ENCODE data around the gene LRP5. TPM values are rescaled to one million over a fixed set of nuclear protein-coding genes. Genes with fewer than 3 reads are reported as not detected.
A peak's percentile ranks its signal among the peaks of the same experiment; 100 is the strongest.

Gene LRP5
- total and polyA plus RNA-seq, 5 experiments from 2014 or later = 0.19 to 3.6 (median 1.4) TPM

DNA sequence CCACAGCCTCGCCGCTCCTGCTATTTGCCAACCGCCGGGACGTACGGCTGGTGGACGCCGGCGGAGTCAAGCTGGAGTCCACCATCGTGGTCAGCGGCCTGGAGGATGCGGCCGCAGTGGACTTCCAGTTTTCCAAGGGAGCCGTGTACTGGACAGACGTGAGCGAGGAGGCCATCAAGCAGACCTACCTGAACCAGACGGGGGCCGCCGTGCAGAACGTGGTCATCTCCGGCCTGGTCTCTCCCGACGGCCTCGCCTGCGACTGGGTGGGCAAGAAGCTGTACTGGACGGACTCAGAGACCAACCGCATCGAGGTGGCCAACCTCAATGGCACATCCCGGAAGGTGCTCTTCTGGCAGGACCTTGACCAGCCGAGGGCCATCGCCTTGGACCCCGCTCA lies 35.5 kb downstream of the LRP5 start:
- H3K4me1 Mint-ChIP-seq = peaks cover 0 to 11% (median 7%) of the 10 kb centered on the region in 4 donors
- peaks cover 0 to 7% (median 0%) of the 10 kb centered on the region in 9 donors for H3K9me3 Mint-ChIP-seq

GRCh38 chr11:68349461-68350249 lies 37.3 kb downstream of the LRP5 start:
- H3K4me1 Mint-ChIP-seq = peaks cover 0 to 11% (median 7%) of the 10 kb centered on the region in 4 donors
- no peaks in the 10 kb centered on the region for H3K36me3 Mint-ChIP-seq
- ATAC-seq (no peak), DNase-seq (no peak)
- peaks cover 0 to 7% (median 0%) of the 10 kb centered on the region in 9 donors for H3K9me3 Mint-ChIP-seq
- H3K27me3 Mint-ChIP-seq = no peaks in the 10 kb centered on the region
- peak overlapping the region in 1 of 10 donors; percentile 47 for H3K27ac Mint-ChIP-seq
- no peak overlapping the region for H3K4me3 Mint-ChIP-seq
- POLR2A ChIA-PET = no interaction called here

More for the DNA sequence above, 35.5 kb downstream of the LRP5 start:
- Mint-ChIP-seq H3K27ac (peak overlapping the region in 1 of 10 donors; percentile 59), H3K36me3 (no peaks in the 10 kb centered on the region), H3K27me3 (no peaks in the 10 kb centered on the region), H3K4me3 (no peak overlapping the region)
- no peak for DNase-seq
- no peak for ATAC-seq
- POLR2A ChIA-PET = no interaction called here

GRCh38 chr11:68350759-68351449 lies 38.5 kb downstream of the LRP5 start:
- no peaks in the 10 kb centered on the region for H3K36me3 Mint-ChIP-seq
- DNase-seq (no peak), ATAC-seq (no peak)
- peak overlapping the region in 1 of 10 donors; percentile 53 for H3K27ac Mint-ChIP-seq
- H3K4me1 Mint-ChIP-seq = peaks cover 0 to 11% (median 7%) of the 10 kb centered on the region in 4 donors
- no peaks in the 10 kb centered on the region for H3K27me3 Mint-ChIP-seq
- H3K4me3 Mint-ChIP-seq = no peak overlapping the region
- POLR2A ChIA-PET = no interaction called here
- peaks cover 0 to 3% (median 0%) of the 10 kb centered on the region in 9 donors for H3K9me3 Mint-ChIP-seq

DNA sequence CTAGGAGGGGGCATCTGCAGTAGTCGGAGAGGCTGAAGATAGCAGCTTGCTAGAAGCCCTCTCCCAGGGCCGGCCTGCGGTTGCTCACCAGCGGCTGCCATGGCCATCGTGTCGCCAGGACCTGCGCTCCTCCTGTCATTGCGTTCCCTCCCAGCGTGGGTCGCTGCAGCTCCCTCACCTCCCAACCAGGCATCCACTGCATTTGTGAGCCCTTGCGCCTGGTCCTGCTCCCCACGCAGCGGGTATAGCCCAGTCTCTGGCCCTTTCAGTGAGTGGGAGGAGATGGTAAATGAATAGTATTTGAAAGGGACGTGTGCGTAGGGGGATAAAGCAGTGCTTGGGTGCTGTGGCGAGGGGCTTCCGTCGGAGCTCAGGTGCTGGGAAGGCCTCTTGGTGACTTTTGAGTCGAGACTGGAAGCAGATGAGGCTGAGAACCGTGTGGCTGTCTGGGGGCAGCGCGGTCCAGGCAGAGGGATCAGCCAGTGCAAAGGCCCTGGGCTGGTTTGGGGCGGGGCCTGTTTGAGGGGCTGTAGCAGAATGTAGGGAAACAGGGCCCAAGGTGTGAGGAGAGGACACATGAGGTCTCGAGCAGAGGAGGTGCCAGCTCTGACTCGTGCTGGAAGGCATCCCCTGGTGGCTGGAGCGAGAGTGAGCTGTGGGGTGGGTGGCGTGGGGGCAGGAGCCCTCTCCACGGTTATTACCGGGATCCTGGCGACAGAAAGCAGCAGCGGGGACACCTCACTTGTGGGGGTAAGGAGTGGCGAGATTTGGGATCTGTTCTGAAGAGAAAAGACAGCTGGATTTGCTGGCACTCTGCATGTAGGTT lies 39.3 kb downstream of the LRP5 start:
- Mint-ChIP-seq H3K9me3 (no peaks in the 10 kb centered on the region), H3K4me3 (no peak overlapping the region), H3K36me3 (peaks cover 0 to 3% (median 0%) of the 10 kb centered on the region in 3 donors), H3K4me1 (peaks cover 0 to 11% (median 6%) of the 10 kb centered on the region in 4 donors), H3K27ac (peak overlapping the region in 1 of 10 donors; percentile 57), H3K27me3 (no peaks in the 10 kb centered on the region)
- DNase-seq (no peak), ATAC-seq (no peak)
- POLR2A ChIA-PET = no interaction called here

GRCh38 chr11:68352591-68352990 lies 40.2 kb downstream of the LRP5 start:
- ATAC-seq = no peak
- POLR2A ChIA-PET = no interaction called here
- peaks cover 0 to 7% (median 0%) of the 10 kb centered on the region in 4 donors for H3K4me1 Mint-ChIP-seq
- H3K9me3 Mint-ChIP-seq = no peaks in the 10 kb centered on the region
- no peak for DNase-seq
- peak overlapping the region in 1 of 10 donors; percentile 66 for H3K4me3 Mint-ChIP-seq
- H3K27me3 Mint-ChIP-seq = no peaks in the 10 kb centered on the region
- peaks cover 0 to 3% (median 0%) of the 10 kb centered on the region in 3 donors for H3K36me3 Mint-ChIP-seq
- H3K27ac Mint-ChIP-seq = peak overlapping the region in 2 of 10 donors; percentile 66 to 84

DNA sequence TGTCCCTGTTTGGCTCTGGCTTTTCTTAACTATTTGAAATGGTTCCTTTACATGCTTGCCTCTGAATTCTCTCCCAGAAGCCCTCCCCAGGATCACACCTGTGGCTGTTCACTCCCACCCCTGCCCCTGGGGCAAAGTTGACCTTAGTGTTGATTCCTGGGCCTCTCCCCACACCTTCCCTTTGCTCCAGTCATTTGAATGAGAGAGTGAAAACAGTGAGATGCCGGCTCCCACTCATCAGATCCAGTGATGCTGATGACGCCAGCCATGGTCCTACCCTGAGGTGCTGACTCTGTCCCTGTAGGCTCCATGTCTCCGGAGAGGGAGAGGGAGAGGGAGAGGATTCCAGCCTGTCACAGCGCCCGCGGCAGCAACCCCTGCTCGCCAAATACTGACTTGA lies 40.7 kb downstream of the LRP5 start:
- ATAC-seq (no peak), DNase-seq (no peak)
- Mint-ChIP-seq H3K9me3 (no peaks in the 10 kb centered on the region), H3K36me3 (peaks cover 0 to 3% (median 0%) of the 10 kb centered on the region in 3 donors), H3K27ac (peak overlapping the region in 1 of 10 donors; percentile 75), H3K4me3 (no peak overlapping the region), H3K27me3 (no peaks in the 10 kb centered on the region), H3K4me1 (peaks cover 0 to 7% (median 0%) of the 10 kb centered on the region in 4 donors)
- POLR2A ChIA-PET = no interaction called here

DNA sequence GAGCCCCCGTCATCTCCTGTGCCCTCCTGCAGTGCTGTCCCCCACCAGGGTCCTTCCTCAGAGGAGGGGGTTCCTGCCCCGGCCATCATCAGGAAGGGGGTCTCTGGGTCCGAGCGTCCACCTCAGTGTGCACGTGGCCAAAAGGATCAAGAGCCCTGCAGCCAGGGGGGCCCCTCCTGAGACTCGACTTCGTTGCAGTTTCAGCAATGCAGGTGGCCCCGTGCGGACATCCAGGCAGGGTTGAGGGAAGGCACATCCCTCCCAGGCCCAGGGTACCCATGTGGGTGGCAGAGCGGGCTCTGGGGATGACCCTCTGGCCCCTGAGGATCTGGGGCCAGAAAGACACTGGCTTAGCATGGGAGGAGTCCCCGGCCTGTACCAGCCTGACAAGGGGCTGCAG lies 41.3 kb downstream of the LRP5 start:
- Mint-ChIP-seq H3K27me3 (no peaks in the 10 kb centered on the region), H3K9me3 (no peaks in the 10 kb centered on the region), H3K27ac (no peak overlapping the region), H3K36me3 (peaks cover 0 to 4% (median 4%) of the 10 kb centered on the region in 3 donors), H3K4me3 (no peak overlapping the region), H3K4me1 (peaks cover 0 to 7% (median 0%) of the 10 kb centered on the region in 4 donors)
- POLR2A ChIA-PET = no interaction called here
- no peak for ATAC-seq
- no peak for DNase-seq

DNA sequence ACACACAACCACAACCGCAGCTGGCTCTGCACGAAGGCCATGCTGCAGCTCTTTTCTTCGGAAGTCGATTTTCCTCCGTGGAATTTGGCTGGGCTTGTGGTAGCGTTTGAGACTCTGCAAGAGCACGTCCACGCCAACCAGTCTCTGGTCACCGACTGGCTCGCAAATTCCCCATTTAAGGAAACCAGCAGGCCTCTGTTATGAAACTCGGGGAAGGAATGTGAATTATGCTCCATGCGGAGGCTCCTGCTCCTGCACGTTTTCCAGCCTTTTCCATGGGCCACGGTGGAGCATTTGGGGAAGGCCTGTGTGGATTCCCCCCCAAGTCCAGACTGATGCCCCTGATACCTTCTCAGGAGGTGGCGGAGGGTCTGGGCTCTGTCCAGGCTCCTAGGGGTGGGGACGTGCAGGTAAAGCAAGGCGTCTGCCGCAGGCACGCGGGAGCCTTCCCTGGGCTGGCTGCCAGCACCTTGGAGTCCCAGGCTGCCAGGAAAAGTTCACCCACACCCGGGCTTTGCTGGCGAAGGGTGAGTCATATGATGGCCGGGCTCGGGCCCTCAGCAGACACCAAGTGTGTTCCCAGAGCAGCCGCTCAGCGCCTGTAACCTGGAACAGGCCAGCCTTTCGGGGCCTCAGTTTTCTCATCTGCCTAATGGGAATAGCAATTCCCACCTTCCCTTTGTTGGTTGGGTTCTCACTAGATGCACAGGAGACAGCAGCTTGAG lies 41.9 kb downstream of the LRP5 start:
- Mint-ChIP-seq H3K36me3 (peaks cover 0 to 7% (median 4%) of the 10 kb centered on the region in 3 donors), H3K9me3 (no peaks in the 10 kb centered on the region), H3K4me3 (no peak overlapping the region), H3K4me1 (peaks cover 0 to 7% (median 0%) of the 10 kb centered on the region in 4 donors), H3K27me3 (no peaks in the 10 kb centered on the region), H3K27ac (no peak overlapping the region)
- DNase-seq = no peak
- ATAC-seq = no peak
- POLR2A ChIA-PET = no interaction called here

DNA sequence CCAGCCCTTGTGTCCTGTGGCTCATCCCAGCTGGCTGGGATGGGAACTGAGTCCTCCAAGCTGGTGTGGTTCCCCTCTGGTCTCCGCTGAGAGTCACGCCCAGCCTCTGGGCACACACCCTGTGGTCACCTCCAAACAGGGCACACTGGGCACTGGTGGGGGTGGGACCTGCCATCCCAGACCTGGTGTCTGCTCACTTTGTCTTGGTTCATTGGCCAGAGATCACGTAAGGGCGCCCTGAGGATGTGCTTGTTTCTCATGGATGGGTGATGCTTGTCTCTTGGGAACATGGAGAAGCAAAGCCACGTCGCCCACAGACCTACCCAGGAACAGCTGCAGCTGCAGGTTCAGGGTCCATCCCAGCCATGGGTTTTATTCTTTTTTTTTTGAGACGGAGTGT lies 43.1 kb downstream of the LRP5 start:
- no peaks in the 10 kb centered on the region for H3K27me3 Mint-ChIP-seq
- H3K4me1 Mint-ChIP-seq = peaks cover 0 to 7% (median 0%) of the 10 kb centered on the region in 4 donors
- H3K36me3 Mint-ChIP-seq = peaks cover 0 to 8% (median 4%) of the 10 kb centered on the region in 3 donors
- no peak overlapping the region for H3K4me3 Mint-ChIP-seq
- POLR2A ChIA-PET = interaction anchor here (0.6 kb wide), 1 partner anchor 968 kb away, joined by 4 read pairs; no protein-coding TSS in a partner anchor
- no peak for DNase-seq
- H3K27ac Mint-ChIP-seq = no peak overlapping the region
- no peak for ATAC-seq
- no peaks in the 10 kb centered on the region for H3K9me3 Mint-ChIP-seq

GRCh38 chr11:68357568-68357967 lies 45.2 kb downstream of the LRP5 start:
- DNase-seq (no peak), ATAC-seq (no peak)
- Mint-ChIP-seq H3K4me3 (no peak overlapping the region), H3K27me3 (no peaks in the 10 kb centered on the region), H3K36me3 (peaks cover 0 to 12% (median 4%) of the 10 kb centered on the region in 3 donors), H3K9me3 (no peaks in the 10 kb centered on the region), H3K27ac (no peak overlapping the region), H3K4me1 (peaks cover 0 to 2% (median 0%) of the 10 kb centered on the region in 4 donors)
- POLR2A ChIA-PET = no interaction called here

GRCh38 chr11:68358416-68358815 lies 46.0 kb downstream of the LRP5 start:
- H3K9me3 Mint-ChIP-seq = no peaks in the 10 kb centered on the region
- H3K4me1 Mint-ChIP-seq = peaks cover 0 to 4% (median 0%) of the 10 kb centered on the region in 4 donors
- H3K27ac Mint-ChIP-seq = no peak overlapping the region
- no peaks in the 10 kb centered on the region for H3K27me3 Mint-ChIP-seq
- ATAC-seq (no peak), DNase-seq (no peak)
- no peak overlapping the region for H3K4me3 Mint-ChIP-seq
- peaks cover 0 to 12% (median 4%) of the 10 kb centered on the region in 3 donors for H3K36me3 Mint-ChIP-seq
- POLR2A ChIA-PET = no interaction called here

GRCh38 chr11:68361702-68362101 lies 49.3 kb downstream of the LRP5 start:
- Mint-ChIP-seq H3K27me3 (no peaks in the 10 kb centered on the region), H3K36me3 (peaks cover 0 to 12% (median 9%) of the 10 kb centered on the region in 3 donors), H3K27ac (no peak overlapping the region), H3K9me3 (no peaks in the 10 kb centered on the region), H3K4me3 (no peak overlapping the region), H3K4me1 (peaks cover 0 to 6% (median 1%) of the 10 kb centered on the region in 4 donors)
- ATAC-seq (no peak), DNase-seq (no peak)
- POLR2A ChIA-PET = no interaction called here

Measured in naive thymus-derived CD8-positive, alpha-beta T cell (primary cell).